HepG2 (cell line): ENCODE data around the gene SLC12A5. TPM values are rescaled to one million over a fixed set of nuclear protein-coding genes. Genes with fewer than 3 reads are reported as not detected.

Experiments used
- AHDC1 ChIP-seq: sonication (generic); formaldehyde crosslinking; IDR thresholded peaks from 2 replicates; pipeline ENCODE4 v1.5.1; 2020; ENCODE audit warnings: mild to moderate bottlenecking, missing genetic modification reagents, borderline replicate concordance
- ARNTL ChIP-seq: sonication (generic); formaldehyde crosslinking; IDR thresholded peaks from 2 replicates; pipeline ENCODE4 v1.4.0; 2020; ENCODE audit warnings: mild to moderate bottlenecking, missing genetic modification reagents
- ATF5 ChIP-seq: sonication (generic); formaldehyde crosslinking; IDR thresholded peaks from 2 replicates; pipeline ENCODE4 v1.4.0; 2020; ENCODE audit warnings: mild to moderate bottlenecking, low read depth, missing genetic modification reagents
- DZIP1 ChIP-seq: sonication (generic); formaldehyde crosslinking; IDR thresholded peaks from 2 replicates; pipeline ENCODE4 v1.5.0; 2020; ENCODE audit warnings: mild to moderate bottlenecking, missing genetic modification reagents
- E2F1 ChIP-seq: sonication (generic); formaldehyde crosslinking; IDR thresholded peaks from 2 replicates; pipeline ENCODE4 v1.5.0; 2020; ENCODE audit warnings: missing genetic modification reagents
- ETV5 ChIP-seq: IDR thresholded peaks from 2 replicates; pipeline ENCODE4 v1.6.1; 2018; ENCODE audit warnings: missing biosample characterization, missing genetic modification reagents, inconsistent platforms, borderline replicate concordance
- FOXC1 ChIP-seq: sonication (generic); formaldehyde crosslinking; IDR thresholded peaks from 2 replicates; pipeline ENCODE4 v1.8.0; 2022; ENCODE audit warnings: mild to moderate bottlenecking, missing genetic modification reagents, borderline replicate concordance
- ISX ChIP-seq: sonication (generic); formaldehyde crosslinking; conservative IDR thresholded peaks from 2 replicates; pipeline ENCODE4 v1.5.0; 2020; ENCODE audit warnings: missing genetic modification reagents
- MTF2 ChIP-seq: sonication (generic); formaldehyde crosslinking; IDR thresholded peaks from 2 replicates; pipeline ENCODE4 v1.5.0; 2020; ENCODE audit warnings: missing genetic modification reagents, borderline replicate concordance
- NCOA1 ChIP-seq: sonication (generic); formaldehyde crosslinking; IDR thresholded peaks from 2 replicates; pipeline ENCODE4 v1.9.0; 2021; ENCODE audit warnings: missing genetic modification reagents
- NKX3-1 ChIP-seq: sonication (generic); formaldehyde crosslinking; IDR thresholded peaks from 2 replicates; pipeline ENCODE4 v1.5.0; 2020; ENCODE audit warnings: missing genetic modification reagents
- RFX1 ChIP-seq: fragments of 450-650 bp; IDR thresholded peaks from 2 replicates; pipeline ENCODE4 v1.6.1; 2017
- RORA ChIP-seq: sonication (generic); formaldehyde crosslinking; IDR thresholded peaks from 2 replicates; pipeline ENCODE4 v1.5.0; 2020; ENCODE audit warnings: mild to moderate bottlenecking, missing genetic modification reagents, moderate library complexity
- SRSF9 ChIP-seq: fragments of 200-400 bp; formaldehyde crosslinking; IDR thresholded peaks from 2 replicates; pipeline ENCODE4 v1.6.1; 2018; ENCODE audit warnings: borderline replicate concordance, mild to moderate bottlenecking, low read depth, low read length; ENCODE audit not compliant: insufficient read depth, poor library complexity, severe bottlenecking
- ZNF670 ChIP-seq: sonication (generic); formaldehyde crosslinking; IDR thresholded peaks from 2 replicates; pipeline ENCODE4 v1.8.0; 2022; ENCODE audit warnings: mild to moderate bottlenecking, missing genetic modification reagents, borderline replicate concordance
- ZNF782 ChIP-seq: sonication (generic); formaldehyde crosslinking; IDR thresholded peaks from 2 replicates; pipeline ENCODE4 v1.4.0; 2020; ENCODE audit warnings: missing genetic modification reagents, mild to moderate bottlenecking, borderline replicate concordance
- ZNF878 ChIP-seq: sonication (generic); formaldehyde crosslinking; IDR thresholded peaks from 2 replicates; pipeline ENCODE4 v1.8.1; 2023; ENCODE audit warnings: mild to moderate bottlenecking, missing genetic modification reagents, moderate library complexity
- polyA plus RNA-seq, 8 experiments: library from polyadenylated mRNA; depleted of rRNA in 3 of 8; stranded (reverse) in 7 of 8; unstranded in 1 of 8; fragments of >200 nt; fragmentation: Illumina TruSeq in 4 of 8; extraction: Trizol in 4 of 8; gene quantifications; 2 replicates each; pipeline versions ENCODE4 v1.2.1 to v1.2.3, GENCODE V29; 2011 to 2016; ENCODE audit warnings: low read depth in 4 of 8, missing spikeins in 1 of 8, mixed read lengths in 1 of 8; ENCODE audit not compliant: insufficient read depth in 1 of 8
- total RNA-seq, 5 experiments: library from RNA; depleted of rRNA; stranded (reverse); fragments of >200 nt; fragmentation: Illumina TruSeq; extraction: Trizol; gene quantifications; 2 replicates each; pipeline ENCODE4 v1.2.3, GENCODE V29; 2016; ENCODE audit warnings: low read depth in 1 of 5

Gene SLC12A5
- total and polyA plus RNA-seq, 2 of the 13 experiments (the other 11 are each of a cell fraction or from before 2014, with no cell fraction given) = 4.3 to 5.4 TPM

GRCh38 chr20:46088409-46089166, 59.6 kb downstream of the SLC12A5 start (continued):
- TF ChIP-seq DZIP1 (CRISPR knock-in tag) (no peak), RFX1 (no peak), E2F1 (peak; percentile 37; the same call in 1 of the 2 replicates), ZNF670 (CRISPR knock-in tag) (peak; percentile 78; the same call in 1 of the 2 replicates), FOXC1 (CRISPR knock-in tag) (peak; percentile 45; the same call in 1 of the 2 replicates), ZNF782 (CRISPR knock-in tag) (no peak), ISX (CRISPR knock-in tag) (0 out of 2 replicates have a peak, but pooled peaks have one; percentile 42), NKX3-1 (CRISPR knock-in tag) (peak; percentile 69; the same call in 1 of the 2 replicates), NCOA1 (peak; percentile 71), RORA (CRISPR knock-in tag) (0 out of 2 replicates have a peak, but pooled peaks have one; percentile 0), MTF2 (CRISPR knock-in tag) (peak; percentile 15; the same call in 1 of the 2 replicates), ATF5 (CRISPR knock-in tag) (no peak), ARNTL (CRISPR knock-in tag) (peak; percentile 24; the same call in 1 of the 2 replicates), AHDC1 (peak; percentile 66; the same call in 1 of the 2 replicates), SRSF9 (no peak), ETV5 (CRISPR knock-in tag) (no peak), ZNF878 (CRISPR knock-in tag) (peak; percentile 30; the same call in 1 of the 2 replicates)
